Body of pancreas (tissue), 4 donors: ENCODE results near the gene MED26.

Experiments used
- POLR2A ChIP-seq, 3 donors: fragments of 450-650 bp; IDR thresholded peaks; one replicate each; pipeline ENCODE4 v1.6.1; 2016; ENCODE audit warnings: antibody characterized with exemption in 3 of 3, mild to moderate bottlenecking in 2 of 3
- TF ChIP-seq, protein P1 (sequence below), 7 experiments: fragments of 450-650 bp in 4 of 7; fragments of 200-600 bp in 3 of 7; sonication (generic) in 3 of 7; IDR thresholded peaks; one replicate each; pipeline ENCODE4 v1.5.1; 2016 to 2019; ENCODE audit warnings: antibody characterized with exemption in 7 of 7

DNA sequence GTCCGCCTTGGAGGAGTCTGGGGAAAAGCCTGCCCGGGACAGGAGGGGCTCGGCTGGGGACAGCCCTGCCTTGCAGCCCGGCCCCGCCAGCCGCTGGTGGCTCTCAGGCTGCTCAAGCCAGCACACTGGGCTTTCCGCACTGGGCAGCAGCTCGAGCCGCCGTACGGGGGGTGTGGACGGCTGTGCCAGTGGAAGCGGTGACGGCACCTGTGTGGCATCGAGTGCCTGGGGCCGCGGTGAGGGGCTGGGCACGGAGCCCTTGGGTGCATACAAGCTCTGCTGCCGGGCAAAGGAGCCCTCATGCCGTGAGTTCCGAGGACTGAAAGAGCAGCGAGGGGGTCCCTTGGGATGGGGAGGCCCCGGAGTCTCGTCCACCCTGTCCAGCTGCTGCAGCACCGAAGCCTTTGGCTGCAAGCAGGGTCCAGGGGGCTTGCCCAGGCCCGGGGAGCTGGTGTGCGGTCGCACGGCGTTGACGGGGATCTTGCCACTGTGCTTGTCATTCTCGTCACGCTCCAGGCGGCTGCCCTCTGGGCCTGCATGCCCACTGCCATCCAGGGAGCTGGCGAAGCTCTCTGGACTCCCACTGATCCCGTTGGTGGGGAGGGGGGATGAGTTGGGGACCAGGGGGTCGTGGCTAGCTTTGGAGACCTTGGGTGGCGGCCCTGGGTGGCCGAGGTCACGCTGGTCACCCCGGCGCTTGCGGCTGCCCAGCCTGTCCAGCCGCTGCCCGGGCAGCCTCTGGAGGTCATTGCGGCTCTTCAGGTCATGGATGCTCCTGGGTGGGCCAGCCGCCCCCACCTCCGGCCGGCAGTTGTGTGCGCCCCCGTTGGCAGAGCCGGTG, 51.1 kb downstream of the MED26 start:
- TF ChIP-seq, protein P1, sequence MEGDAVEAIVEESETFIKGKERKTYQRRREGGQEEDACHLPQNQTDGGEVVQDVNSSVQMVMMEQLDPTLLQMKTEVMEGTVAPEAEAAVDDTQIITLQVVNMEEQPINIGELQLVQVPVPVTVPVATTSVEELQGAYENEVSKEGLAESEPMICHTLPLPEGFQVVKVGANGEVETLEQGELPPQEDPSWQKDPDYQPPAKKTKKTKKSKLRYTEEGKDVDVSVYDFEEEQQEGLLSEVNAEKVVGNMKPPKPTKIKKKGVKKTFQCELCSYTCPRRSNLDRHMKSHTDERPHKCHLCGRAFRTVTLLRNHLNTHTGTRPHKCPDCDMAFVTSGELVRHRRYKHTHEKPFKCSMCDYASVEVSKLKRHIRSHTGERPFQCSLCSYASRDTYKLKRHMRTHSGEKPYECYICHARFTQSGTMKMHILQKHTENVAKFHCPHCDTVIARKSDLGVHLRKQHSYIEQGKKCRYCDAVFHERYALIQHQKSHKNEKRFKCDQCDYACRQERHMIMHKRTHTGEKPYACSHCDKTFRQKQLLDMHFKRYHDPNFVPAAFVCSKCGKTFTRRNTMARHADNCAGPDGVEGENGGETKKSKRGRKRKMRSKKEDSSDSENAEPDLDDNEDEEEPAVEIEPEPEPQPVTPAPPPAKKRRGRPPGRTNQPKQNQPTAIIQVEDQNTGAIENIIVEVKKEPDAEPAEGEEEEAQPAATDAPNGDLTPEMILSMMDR (IDR thresholded peaks at IDR 0.05) = no peak
- no peak for TF ChIP-seq POLR2A (IDR thresholded peaks at IDR 0.05)
